Fibroblast of mammary gland (primary cell): ENCODE results near the gene C16orf89.
A peak's percentile ranks its signal among the peaks of the same experiment; 100 is the strongest.
"Not testable (repeated sequence)": the region's sequence is repeated elsewhere in the genome, so short reads cannot be mapped to it uniquely, and the experiment has no call there.

ENCODE experiments used
- DNase-seq: peaks from one replicate; pipeline ENCODE4 v3.0.0-alpha.2; 2010; ENCODE audit warnings: low read depth
- H3K4me3 ChIP-seq: 2 replicates; pipeline ENCODE4 v1.5.1; 2011; ENCODE audit warnings: low read depth, mild to moderate bottlenecking, low read length, moderate library complexity; ENCODE audit not compliant: control insufficient read depth
- TF ChIP-seq, protein P1 (sequence below): conservative IDR thresholded peaks from 2 replicates; pipeline ENCODE4 v1.5.1; 2011; ENCODE audit warnings: low read depth, low read length, inconsistent platforms; ENCODE audit not compliant: control insufficient read depth, insufficient read depth

C16orf89 gene

DNA sequence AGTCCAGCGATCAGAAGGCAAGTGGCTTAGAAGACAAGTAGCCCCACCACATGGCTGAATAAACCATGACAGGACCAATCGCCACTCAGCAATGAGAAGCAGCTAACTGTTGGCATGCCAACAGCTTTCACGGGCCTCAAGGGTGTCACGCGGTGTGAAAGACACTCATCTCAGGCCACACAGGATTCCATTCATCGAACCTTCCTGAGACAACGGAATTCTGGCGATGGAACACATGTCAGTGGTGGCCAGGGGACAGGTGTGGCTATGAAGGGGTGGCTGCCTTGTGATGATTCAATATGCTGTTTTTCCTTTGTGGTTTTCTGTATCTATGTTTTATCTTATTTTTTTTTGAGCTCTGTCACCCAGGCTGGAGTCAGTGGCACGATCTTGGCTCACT lies 24.8 kb upstream of the C16orf89 start:
- not testable (repeated sequence) for H3K4me3 ChIP-seq, DNase-seq

DNA sequence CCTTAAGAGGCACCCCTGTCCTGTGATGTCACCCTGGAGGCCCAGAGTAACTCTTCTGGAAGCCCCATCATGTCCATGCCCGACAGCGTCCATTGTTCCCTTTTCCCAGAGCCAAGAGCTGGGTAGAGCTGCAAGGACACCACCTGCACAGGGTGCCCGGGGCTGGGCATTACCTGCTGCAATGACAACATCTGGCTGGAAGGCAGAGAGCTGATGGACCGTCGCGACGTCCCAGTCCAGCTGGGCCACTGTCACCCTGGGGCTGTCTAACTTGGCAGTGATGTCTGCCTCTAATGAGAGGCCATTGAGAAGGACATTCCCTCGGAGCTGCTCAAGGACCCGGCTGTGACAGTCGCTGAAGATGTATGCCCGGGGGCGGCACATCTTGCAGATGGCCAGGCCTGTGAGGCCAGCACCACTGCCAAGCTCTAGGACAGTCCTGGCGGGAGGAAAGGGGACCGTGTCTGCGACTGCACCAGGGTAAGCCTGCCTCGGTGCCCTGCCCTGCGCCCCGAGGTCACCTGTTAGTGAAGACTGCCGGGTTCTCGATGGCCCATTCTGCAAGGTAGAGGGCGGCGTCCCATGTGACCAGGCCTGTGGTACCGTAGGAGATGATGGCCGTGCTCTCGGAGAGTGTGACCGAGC lies 24.3 kb upstream of the C16orf89 start:
- not testable (repeated sequence) for DNase-seq, H3K4me3 ChIP-seq

- not testable (repeated sequence) for DNase-seq, H3K4me3 ChIP-seq
Measured at GRCh38 chr16:5088936-5089335, 23.2 kb upstream of the C16orf89 start.

DNA sequence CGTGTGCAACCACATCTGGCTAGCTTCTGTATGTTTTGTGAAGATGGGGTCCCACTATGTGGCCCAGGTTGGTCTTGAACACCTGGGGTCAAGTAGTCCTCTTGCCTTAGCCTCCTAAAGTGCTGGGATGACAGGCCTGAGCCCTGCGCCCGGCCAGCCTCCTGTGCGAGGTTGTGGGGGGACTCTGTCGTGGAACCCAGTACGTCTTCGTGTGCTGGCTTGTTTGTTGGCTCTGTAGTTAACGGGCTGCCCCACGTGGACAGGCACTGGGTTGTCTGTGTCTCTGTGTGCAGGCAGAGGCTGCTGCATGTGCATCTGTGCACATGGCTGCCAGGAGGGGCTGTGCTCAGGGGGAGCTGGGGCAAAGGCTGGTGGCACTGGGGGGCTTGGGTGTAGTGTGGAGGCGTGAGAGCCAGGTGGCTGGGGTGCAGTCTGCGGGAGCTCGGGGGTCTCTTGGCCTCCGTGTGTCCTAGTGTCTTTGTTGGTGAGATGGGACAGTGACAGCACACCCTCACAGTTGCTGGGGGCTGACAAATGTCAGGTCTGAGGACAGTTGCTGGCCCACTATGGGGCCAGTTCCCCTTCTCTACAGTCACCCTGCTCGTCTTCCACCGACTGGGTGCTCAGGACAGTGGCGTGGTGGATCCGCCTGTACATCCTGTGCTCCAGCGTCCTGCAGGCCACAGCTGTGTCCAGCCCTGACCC lies 22.5 kb upstream of the C16orf89 start:
- not testable (repeated sequence) for DNase-seq, H3K4me3 ChIP-seq

GRCh38 chr16:5085716-5086115 lies 20.0 kb upstream of the C16orf89 start:
- not testable (repeated sequence) for DNase-seq, H3K4me3 ChIP-seq

DNA sequence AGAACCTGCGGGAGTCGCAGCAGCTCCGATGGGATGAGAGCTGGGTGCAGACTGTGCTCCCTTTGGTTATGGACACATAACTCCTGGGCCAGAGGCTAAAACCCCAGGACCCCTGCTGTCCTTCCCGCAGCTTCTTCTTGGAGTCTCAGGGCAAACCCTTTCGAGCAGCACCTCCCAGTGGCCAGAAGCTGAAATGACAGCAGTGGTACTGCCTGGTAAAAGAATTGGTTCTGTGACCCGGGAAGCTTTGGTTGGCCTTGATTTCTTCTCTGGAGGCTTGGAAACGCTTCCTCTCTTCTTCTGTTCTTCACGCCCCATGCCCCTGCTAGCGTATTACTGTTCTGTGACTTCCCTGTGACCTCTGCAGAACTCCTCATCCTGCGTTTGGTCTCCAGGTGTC lies 19.0 kb upstream of the C16orf89 start:
- H3K4me3 ChIP-seq, result not testable (repeated sequence)
- TF ChIP-seq, protein P1, sequence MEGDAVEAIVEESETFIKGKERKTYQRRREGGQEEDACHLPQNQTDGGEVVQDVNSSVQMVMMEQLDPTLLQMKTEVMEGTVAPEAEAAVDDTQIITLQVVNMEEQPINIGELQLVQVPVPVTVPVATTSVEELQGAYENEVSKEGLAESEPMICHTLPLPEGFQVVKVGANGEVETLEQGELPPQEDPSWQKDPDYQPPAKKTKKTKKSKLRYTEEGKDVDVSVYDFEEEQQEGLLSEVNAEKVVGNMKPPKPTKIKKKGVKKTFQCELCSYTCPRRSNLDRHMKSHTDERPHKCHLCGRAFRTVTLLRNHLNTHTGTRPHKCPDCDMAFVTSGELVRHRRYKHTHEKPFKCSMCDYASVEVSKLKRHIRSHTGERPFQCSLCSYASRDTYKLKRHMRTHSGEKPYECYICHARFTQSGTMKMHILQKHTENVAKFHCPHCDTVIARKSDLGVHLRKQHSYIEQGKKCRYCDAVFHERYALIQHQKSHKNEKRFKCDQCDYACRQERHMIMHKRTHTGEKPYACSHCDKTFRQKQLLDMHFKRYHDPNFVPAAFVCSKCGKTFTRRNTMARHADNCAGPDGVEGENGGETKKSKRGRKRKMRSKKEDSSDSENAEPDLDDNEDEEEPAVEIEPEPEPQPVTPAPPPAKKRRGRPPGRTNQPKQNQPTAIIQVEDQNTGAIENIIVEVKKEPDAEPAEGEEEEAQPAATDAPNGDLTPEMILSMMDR, result peak; percentile 60
- peak; percentile 61 for DNase-seq

DNA sequence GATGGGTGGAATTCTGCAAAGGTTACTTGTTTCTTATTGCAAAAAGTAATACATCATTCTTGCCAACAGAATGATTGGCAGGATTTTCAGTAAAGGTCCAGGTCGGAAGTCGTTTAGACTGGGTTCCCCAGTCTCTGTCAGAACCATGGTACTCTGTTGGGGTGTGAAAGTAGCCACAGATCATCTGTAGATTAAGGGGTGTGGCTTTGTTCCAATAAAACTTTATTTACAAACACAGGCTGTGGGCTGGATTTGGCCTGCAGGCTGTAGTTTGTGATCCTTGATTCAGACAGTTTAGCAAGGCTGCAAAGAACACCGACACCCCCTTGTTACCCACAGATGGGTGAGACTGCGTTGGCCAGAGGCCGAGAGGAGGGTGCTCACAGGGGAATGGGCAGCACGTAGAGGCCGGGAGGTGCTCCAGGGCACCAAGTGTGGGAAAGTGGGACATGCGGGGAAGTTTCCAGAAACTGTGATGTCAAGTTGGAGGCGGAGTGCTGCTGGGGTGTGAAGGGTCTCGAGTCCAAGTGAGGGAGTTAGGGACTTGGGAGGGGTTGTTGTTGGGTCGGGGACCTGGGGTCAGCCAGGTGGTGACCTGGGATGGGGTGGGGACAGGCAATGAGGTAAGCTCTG lies 18.5 kb upstream of the C16orf89 start:
- H3K4me3 ChIP-seq, DNase-seq: not testable (repeated sequence)

DNA sequence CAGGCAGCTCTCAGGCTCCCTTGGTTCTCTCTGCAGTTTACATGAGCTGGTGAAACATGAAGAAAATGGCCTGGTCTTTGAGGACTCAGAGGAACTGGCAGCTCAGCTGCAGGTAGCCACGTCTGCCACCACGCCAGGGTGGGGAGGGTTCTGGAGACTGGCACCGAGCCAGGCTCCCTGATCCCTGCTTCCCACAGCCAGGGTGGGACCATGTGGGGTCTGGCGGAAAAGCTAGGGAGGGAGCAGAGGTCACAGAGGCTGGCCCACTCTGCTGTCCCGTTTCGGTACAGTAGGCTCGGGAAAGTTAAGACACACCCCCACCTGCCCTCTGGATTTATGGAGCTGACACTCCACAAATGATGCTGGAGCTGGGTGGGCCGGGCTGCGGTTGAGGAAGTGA lies 17.9 kb upstream of the C16orf89 start:
- not testable (repeated sequence) for DNase-seq, H3K4me3 ChIP-seq

DNA sequence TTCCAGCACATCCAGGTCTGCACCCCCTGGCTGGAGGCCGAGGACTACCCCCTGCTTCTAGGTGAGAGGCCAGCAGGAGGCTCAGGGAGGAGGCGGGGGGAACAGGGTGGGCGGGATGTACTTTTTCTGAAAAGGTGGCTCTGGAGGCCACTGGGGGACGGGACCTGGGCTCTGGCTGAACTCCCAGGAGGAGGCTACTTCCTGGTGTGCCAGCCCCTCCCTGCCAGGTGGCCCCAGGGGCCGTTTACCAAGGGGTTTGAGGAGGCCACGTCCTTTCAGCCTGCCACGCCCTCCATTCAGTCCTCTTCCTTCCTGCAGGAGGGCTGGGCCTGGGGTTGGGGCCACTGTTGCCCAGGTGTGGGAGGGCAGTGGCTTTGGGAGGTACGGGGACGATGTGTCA lies 15.2 kb upstream of the C16orf89 start:
- H3K4me3 ChIP-seq, result not testable (repeated sequence)

GRCh38 chr16:5080461-5080860 lies 14.7 kb upstream of the C16orf89 start:
- DNase-seq, H3K4me3 ChIP-seq: not testable (repeated sequence)

More for the DNA sequence above, 15.2 kb upstream of the C16orf89 start:
- DNase-seq, result not testable (repeated sequence)

DNA sequence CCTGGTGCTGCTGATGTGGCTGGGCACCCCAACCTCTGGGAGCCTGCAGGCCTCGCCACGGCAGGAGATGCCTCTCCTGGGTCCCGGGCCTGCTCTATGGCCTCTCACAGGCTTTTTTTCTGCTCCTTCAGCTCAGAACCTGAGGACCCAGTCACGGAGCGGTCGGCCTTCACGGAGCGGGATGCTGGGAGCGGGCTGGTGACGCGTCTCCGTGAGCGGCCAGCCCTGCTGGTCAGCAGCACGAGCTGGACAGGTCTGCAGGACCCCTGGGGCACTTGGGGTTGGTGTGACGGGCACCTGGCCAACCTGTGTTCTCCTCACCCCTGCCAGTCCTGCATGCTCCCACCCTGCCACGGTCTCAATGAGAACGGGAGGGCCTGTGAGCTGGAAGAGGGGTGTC lies 12.9 kb upstream of the C16orf89 start:
- TF ChIP-seq, protein P1, result no peak
- DNase-seq, result no peak
- H3K4me3 ChIP-seq, result no peak overlapping the region

- DNase-seq, result no peak
- no peak overlapping the region for H3K4me3 ChIP-seq
- TF ChIP-seq, protein P1, result no peak
Measured at GRCh38 chr16:5077304-5077703, 11.5 kb upstream of the C16orf89 start.
